Activated CD8-positive, alpha-beta T cell treated with anti-CD3 and anti-CD28 coated beads for 36 hours (primary cell): ENCODE measurements around the gene DUSP16. TPM values are rescaled to one million over a fixed set of nuclear protein-coding genes. Genes with fewer than 3 reads are reported as not detected.

Experiments used
- ATAC-seq: fragments of 200-7000 bp; cut with Tn5 transposase; one replicate; pipeline ENCODE4 v1.10.0; 2021; ENCODE audit warnings: mild to moderate bottlenecking, moderate library complexity
- CTCF ChIA-PET: fragments of 350-600 bp; sonication (Branson Sonifier 250); formaldehyde crosslinking; loops from one replicate; lab custom pipeline; 2021; ENCODE audit warnings: antibody characterized with exemption; lab: Charles Lee
- POLR2A ChIA-PET: fragments of 350-600 bp; sonication (Branson Sonifier 250); formaldehyde crosslinking; loops from one replicate; lab custom pipeline; 2021; ENCODE audit warnings: antibody characterized with exemption; lab: Charles Lee
- DNase-seq: peaks from one replicate; pipeline ENCODE4 v3.0.0-alpha.2; 2020
- H3K27ac Mint-ChIP-seq: one replicate; pipeline ENCODE4 v1.8.0; 2021; ENCODE audit warnings: mild to moderate bottlenecking, mixed read lengths
- H3K27me3 Mint-ChIP-seq: one replicate; pipeline ENCODE4 v1.8.0; 2021; ENCODE audit warnings: mixed read lengths
- H3K36me3 Mint-ChIP-seq: one replicate; pipeline ENCODE4 v1.8.0; 2021; ENCODE audit warnings: low read depth, mixed read lengths
- H3K4me1 Mint-ChIP-seq: one replicate; pipeline ENCODE4 v1.8.0; 2021; ENCODE audit warnings: low read depth, mixed read lengths
- H3K4me3 Mint-ChIP-seq: one replicate; pipeline ENCODE4 v1.8.0; 2021; ENCODE audit warnings: mild to moderate bottlenecking, moderate library complexity, mixed read lengths
- H3K9me3 Mint-ChIP-seq: one replicate; pipeline ENCODE4 v1.8.0; 2021; ENCODE audit warnings: mixed read lengths
- intact Hi-C: fragments of 100-400 bp; cut with micrococcal nuclease; formaldehyde crosslinking; loops from one replicate; pipeline ENCODE4 v1.10.0; 2022
- total RNA-seq, 2 experiments: library from RNA; stranded (reverse); gene quantifications; one replicate each; pipeline ENCODE4 v1.2.3, GENCODE V29; 2021
- TF ChIP-seq, protein P1 (sequence below): fragments of 200-600 bp; IDR thresholded peaks from one replicate; pipeline ENCODE4 v1.8.0; 2022; ENCODE audit warnings: antibody characterized with exemption, mild to moderate bottlenecking

The DUSP16 gene
- total RNA-seq, 2 experiments from 2014 or later: 28.2 to 30.2 TPM

- no peak overlapping the region for H3K27ac Mint-ChIP-seq
- peaks cover 6% of the 10 kb centered on the region for H3K36me3 Mint-ChIP-seq
- CTCF ChIA-PET: interaction anchor here (1.0 to 3.2 kb wide), 2 partner anchors 9 to 17 kb away, joined by 3 to 20 read pairs; no protein-coding TSS in a partner anchor
- ATAC-seq: no peak
- no peaks in the 10 kb centered on the region for H3K27me3 Mint-ChIP-seq
- no peak overlapping the region for H3K4me3 Mint-ChIP-seq
- intact Hi-C loops: no loop called here
- no peak for DNase-seq
- TF ChIP-seq, protein P1, sequence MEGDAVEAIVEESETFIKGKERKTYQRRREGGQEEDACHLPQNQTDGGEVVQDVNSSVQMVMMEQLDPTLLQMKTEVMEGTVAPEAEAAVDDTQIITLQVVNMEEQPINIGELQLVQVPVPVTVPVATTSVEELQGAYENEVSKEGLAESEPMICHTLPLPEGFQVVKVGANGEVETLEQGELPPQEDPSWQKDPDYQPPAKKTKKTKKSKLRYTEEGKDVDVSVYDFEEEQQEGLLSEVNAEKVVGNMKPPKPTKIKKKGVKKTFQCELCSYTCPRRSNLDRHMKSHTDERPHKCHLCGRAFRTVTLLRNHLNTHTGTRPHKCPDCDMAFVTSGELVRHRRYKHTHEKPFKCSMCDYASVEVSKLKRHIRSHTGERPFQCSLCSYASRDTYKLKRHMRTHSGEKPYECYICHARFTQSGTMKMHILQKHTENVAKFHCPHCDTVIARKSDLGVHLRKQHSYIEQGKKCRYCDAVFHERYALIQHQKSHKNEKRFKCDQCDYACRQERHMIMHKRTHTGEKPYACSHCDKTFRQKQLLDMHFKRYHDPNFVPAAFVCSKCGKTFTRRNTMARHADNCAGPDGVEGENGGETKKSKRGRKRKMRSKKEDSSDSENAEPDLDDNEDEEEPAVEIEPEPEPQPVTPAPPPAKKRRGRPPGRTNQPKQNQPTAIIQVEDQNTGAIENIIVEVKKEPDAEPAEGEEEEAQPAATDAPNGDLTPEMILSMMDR: no peak
- no peaks in the 10 kb centered on the region for H3K9me3 Mint-ChIP-seq
- POLR2A ChIA-PET: interaction anchor here (2.2 kb wide), 1 partner anchor 10 kb away, joined by 13 read pairs; no protein-coding TSS in a partner anchor
- H3K4me1 Mint-ChIP-seq: peaks cover 41% of the 10 kb centered on the region
Observed at GRCh38 chr12:12445882-12446181, 116.8 kb downstream of the DUSP16 start.

DNA sequence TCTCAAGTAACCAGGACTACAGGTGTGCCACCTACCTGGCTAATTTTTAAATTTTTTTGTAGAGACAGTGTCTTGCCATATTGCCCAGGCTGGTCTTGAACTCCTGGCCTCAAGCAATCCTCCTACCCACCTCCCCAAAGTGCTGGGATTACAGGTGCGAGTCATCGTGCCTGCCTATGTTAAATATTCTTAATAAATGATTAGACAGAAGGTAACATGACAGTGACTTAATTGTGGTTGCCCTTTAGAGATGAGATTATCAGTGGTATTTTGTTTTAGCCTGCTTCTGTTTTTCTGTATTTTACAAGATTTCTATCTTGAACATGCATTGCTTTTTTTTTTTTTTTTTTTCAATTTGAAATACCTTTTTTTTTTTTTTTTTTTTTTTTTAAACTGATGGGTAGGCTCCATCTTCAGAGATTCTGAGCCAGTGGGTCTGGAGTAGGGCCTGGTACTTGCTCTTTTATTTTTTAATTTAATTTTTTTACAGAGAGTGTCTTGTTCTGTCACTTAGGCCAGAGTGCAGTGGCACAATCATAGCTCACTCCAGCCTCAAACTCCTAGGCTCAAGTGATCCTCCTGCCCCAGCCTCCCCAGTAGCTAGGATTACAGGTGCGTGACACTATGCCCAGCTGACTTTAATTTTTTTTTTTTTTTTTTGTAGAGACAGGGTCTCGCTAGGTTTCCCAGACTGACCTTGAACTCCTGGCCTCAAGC, 117.3 kb downstream of the DUSP16 start:
- Mint-ChIP-seq H3K27ac (no peak overlapping the region), H3K36me3 (peaks cover 6% of the 10 kb centered on the region), H3K27me3 (no peaks in the 10 kb centered on the region), H3K4me3 (no peak overlapping the region), H3K9me3 (no peaks in the 10 kb centered on the region), H3K4me1 (peaks cover 46% of the 10 kb centered on the region)
- TF ChIP-seq, protein P1: no peak
- CTCF ChIA-PET: interaction anchor here (0.9 to 3.2 kb wide), 3 partner anchors 8 to 17 kb away, joined by 3 to 20 read pairs (median 3); no protein-coding TSS in a partner anchor
- DNase-seq: no peak
- POLR2A ChIA-PET: interaction anchor here (1.2 to 2.2 kb wide), 2 partner anchors 10 to 29 kb away, joined by 4 to 13 read pairs; no protein-coding TSS in a partner anchor
- intact Hi-C loops: no loop called here
- no peak for ATAC-seq

GRCh38 chr12:12443431-12443878, 119.2 kb downstream of the DUSP16 start:
- DNase-seq: no peak
- CTCF ChIA-PET: interaction anchor here (2.6 to 3.2 kb wide), 2 partner anchors 12 to 66 kb away, joined by 12 to 20 read pairs; no protein-coding TSS in a partner anchor
- no peaks in the 10 kb centered on the region for H3K27me3 Mint-ChIP-seq
- H3K4me3 Mint-ChIP-seq: no peak overlapping the region
- peak overlapping the region; percentile 96 for H3K27ac Mint-ChIP-seq
- no peak for ATAC-seq
- TF ChIP-seq, protein P1: no peak
- POLR2A ChIA-PET: interaction anchor here (1.0 to 2.2 kb wide), 5 partner anchors 8 to 118 kb away, joined by 3 to 8 read pairs (median 3); no protein-coding TSS in a partner anchor
- no peaks in the 10 kb centered on the region for H3K9me3 Mint-ChIP-seq
- H3K36me3 Mint-ChIP-seq: peaks cover 12% of the 10 kb centered on the region
- intact Hi-C loops: loop anchor here (5.0 kb wide), 1 partner anchor 34 kb away; no protein-coding TSS in a partner anchor
- peaks cover 62% of the 10 kb centered on the region for H3K4me1 Mint-ChIP-seq

- Mint-ChIP-seq H3K27me3 (no peaks in the 10 kb centered on the region), H3K27ac (peak overlapping the region; percentile 96), H3K36me3 (peaks cover 17% of the 10 kb centered on the region), H3K4me1 (peaks cover 62% of the 10 kb centered on the region), H3K4me3 (peak overlapping the region; percentile 45), H3K9me3 (peaks cover 1% of the 10 kb centered on the region)
- ATAC-seq (peak; percentile 15), DNase-seq (no peak)
- intact Hi-C loops: loop anchor here (5.0 kb wide), 1 partner anchor 35 kb away; no protein-coding TSS in a partner anchor
- TF ChIP-seq, protein P1: no peak
- ChIA-PET POLR2A (interaction anchor here (1.0 to 2.2 kb wide), 14 partner anchors 9 to 121 kb away, joined by 3 to 9 read pairs (median 4); partner anchors contain the start of gene DUSP16), CTCF (interaction anchor here (0.9 to 2.6 kb wide), 7 partner anchors 19 to 294 kb away, joined by 3 to 12 read pairs (median 3); partner anchors contain the start of gene DUSP16)
Observed at GRCh38 chr12:12442548-12443071, 120.1 kb downstream of the DUSP16 start.
